HG02759 (cell line): ENCODE data around the gene PITPNM3.

Source experiments
- ATAC-seq: cut with Tn5 transposase; IDR thresholded peaks from one replicate; pipeline ENCODE4 v1.9.1; 2021; ENCODE audit warnings: mild to moderate bottlenecking, moderate library complexity; ENCODE audit not compliant: unreplicated experiment

PITPNM3 gene

DNA sequence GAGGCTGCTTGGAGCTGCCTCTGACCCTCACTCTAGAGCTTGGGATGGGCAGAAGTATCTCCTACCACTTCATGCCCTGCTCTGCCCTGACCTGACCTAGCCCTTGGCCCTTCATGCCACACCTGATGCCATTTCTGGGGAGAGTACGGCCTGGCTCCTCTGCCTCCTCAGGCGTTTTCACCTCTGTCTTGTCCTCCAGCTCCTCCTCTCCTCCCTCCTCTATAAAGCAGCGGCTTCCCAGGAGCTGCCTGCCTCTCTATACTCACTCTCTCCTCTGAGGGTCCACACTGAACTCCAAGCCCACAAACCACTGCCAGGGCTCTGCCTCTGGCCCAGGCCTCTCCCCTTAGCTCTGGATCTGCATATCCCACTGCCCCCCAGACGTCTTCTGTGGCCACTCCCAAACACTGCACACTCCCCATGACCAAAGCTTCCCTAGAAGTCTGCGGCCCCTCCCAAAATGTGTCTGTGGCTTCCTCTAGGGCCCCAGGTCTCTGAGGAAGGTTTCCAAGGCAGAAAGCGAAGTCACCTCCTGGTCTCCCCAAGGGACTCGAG is 52.6 kb downstream of the PITPNM3 start:
- no peak for ATAC-seq

DNA sequence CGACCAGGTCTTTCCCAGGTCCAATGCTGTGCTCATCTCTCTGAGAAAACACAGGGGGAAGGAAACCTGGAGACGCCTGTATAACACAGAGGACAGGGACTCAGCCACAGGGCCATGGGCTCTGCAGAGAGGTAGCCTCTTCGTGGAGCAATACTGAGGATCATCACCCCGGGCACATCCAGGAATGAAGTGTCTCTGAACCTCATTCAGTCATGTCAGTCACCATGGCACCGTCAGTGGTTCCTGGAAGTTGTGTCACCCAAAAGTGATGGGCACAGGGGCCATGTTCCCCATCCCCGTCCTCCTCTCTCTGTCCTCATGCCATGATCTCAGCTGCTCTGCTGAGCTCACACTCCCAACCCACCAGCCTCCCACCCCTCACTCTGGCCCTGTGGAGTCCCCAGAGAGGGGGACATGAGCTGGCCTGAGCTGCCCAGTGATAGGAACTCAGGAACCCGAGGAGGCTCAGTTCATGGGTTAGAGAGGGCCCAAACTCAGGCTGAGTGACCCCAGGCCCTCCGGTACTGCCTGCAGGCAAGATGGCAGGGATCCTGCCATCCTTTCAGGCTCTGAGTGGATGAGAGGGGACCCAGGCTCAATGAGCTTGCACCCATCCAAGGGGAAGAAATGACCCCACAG is 53.4 kb downstream of the PITPNM3 start:
- no peak for ATAC-seq

DNA sequence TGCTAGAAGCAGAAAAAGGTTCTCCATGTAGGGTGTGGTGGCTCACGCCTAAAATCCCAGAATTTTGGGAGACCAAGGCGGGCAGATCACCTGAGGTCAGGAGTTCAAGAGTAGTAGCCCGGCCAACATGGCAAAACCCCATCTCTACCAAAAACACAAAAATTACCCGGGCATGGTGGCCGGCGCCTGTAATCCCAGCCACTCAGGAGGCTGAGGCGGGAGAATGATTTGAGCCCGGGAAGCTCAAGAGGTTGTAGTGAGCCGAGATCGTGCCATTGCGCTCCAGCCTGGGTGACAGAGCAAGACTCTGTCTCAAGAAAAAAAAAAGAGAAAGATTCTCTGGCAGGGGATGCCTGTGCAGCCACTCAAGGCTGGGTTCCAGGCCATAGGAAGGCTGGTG is 54.2 kb downstream of the PITPNM3 start:
- ATAC-seq: no peak

DNA sequence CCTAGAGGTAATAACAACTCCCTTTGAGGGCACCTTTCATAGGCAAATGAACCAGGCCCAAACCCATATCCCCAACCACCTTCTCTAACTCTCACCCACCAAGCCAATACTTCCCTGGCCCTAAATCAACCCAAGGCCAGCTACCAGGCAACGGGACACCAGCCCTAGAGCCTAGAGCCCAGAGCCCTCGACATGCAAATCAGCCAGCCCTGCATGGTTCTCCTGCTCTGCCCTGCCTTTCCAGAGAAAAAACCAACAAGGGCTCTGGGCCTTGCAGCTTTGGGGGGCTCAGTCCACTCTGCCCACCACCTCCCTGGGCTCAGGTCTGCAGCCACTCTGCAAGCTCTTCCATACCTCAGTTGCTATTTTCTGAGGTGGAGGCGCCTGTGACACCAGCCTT is 55.0 kb downstream of the PITPNM3 start:
- ATAC-seq: no peak

DNA sequence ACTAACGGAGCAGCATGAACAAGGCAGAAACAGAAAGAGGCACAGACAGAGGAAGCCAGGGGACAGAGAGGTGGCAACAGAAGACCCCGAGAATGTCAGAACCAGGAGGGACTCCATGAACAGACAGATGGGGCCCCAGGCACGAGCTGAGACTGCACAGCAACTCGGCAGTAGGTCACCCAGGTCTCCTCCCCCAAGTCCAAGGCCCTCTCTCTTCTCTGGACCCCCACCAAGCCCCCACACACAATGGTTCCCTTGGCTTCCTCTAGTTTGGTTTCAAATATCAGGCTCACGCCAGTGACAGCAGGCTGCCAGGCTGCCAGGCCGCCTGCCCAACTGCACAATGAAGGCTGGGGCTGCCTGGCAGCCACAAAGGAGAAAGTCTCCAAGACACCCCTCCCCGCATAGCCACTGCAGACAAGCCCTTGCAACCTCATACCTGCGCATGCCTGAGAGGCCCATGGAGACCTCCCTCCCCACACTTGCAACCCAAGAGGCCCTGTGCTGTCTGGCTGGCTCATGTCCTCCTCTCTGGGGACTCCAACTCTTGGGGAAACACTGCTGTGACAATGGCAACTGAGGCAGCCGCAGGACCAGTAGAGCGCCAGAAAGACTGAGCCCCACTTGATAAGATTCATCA is 57.3 kb downstream of the PITPNM3 start:
- ATAC-seq: no peak

DNA sequence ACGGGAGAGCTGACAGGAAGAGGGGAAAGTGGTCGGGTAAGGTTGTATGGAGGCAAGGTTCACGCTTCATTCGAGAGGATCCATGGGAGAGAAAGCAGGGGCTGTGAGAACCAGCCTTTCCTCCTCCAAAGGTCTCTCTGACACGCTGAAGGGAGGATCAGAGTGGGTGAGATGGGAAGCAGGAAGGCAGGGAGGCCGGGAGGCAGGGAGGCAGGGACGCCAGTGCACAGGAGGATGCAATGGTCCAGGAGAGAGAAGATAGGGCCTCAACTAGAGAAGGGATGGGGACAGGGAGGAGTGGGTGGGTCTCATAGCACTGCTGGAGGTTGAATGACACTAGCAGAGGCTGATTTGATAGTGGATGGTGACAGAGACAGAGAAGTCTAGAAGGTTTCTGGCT is 58.0 kb downstream of the PITPNM3 start:
- no peak for ATAC-seq

DNA sequence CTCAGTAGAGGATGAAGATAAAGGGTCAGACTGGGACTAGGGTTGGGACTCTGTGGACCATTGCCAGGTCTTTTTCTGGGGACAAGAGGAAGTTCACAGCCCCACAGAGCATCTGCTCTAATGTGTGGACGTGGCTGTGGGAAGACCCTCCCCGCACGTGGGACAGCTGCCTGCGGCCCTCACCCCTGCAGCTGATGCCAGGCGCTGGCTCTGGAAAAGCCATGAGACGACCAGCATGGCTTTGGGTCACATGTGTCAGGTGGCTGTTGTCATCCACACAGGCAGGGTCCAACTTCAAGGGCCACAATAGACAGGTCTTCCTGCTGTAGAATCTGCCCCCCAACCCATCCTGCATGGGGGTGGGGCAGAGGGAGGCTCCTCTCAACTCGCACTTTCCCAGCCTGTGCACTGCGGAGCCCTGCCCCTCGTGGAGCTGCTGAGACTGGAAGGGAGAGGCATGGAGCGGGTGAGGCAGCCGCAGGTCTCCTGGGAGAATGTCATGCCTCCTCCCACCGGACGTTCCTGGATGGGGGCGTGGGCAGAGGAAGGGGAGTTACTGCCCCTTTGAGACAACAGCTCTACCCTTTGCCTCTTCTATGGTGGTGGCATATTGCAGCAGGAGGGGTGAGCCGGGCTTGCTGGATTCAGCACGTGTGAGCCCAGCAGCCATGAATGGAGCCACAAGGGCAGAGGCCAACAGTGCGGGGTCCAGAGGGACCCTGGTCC is 58.7 kb downstream of the PITPNM3 start:
- no peak for ATAC-seq

DNA sequence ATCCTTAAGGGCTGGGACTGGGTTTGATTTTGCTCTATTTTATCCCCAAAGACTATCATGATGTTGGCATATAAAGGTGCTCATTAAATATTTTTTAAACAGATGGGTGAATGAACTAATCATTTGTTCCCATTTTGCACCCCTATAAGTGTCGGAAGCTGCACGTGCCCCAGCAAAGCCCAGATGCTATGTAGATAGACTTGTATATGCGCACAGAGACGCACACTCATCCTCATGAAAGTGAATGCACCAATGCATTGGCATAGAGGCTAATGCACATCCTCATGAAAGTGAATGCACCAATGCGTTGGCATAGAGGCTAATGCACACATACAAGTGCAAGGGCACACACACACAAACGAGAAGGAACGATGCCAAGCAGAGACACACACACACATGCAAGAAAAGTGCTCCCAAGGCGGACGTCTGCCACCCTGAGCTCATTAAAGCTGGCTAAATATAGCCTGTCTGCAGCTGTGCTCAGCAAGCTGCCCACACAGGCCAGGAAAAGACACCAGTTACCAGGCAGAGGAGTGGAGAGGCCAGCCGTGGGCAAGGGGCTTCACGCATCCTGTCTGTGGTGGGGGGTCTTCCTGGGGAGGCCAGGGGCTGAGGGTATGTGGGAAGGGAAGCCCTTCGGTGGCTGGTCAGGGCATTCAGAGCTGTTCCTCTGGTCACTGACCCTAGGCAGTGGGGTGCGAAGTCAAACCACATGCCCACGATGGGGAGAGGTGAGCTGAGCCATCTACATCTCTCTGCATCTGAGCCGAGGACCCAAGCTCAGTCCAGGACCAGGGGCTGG is 59.5 kb downstream of the PITPNM3 start:
- ATAC-seq: no peak

DNA sequence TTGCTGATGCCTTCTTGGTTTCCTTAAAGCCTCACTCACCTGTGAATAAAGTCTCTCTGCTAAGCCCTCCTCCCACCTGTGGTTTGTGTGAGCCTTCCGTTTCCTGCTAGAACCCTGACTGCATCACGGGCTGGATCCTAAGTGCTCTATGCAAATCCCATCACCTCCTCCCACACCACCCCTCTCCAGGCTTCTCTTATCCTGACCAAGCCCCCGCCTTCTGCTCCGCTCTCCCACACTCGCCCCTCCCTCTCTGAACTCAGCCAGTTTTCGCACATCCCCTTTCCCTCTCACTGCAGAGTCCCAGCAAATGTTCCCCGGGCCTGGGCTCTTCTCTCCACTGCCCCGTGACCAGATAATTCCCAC is 60.3 kb downstream of the PITPNM3 start:
- ATAC-seq: no peak

DNA sequence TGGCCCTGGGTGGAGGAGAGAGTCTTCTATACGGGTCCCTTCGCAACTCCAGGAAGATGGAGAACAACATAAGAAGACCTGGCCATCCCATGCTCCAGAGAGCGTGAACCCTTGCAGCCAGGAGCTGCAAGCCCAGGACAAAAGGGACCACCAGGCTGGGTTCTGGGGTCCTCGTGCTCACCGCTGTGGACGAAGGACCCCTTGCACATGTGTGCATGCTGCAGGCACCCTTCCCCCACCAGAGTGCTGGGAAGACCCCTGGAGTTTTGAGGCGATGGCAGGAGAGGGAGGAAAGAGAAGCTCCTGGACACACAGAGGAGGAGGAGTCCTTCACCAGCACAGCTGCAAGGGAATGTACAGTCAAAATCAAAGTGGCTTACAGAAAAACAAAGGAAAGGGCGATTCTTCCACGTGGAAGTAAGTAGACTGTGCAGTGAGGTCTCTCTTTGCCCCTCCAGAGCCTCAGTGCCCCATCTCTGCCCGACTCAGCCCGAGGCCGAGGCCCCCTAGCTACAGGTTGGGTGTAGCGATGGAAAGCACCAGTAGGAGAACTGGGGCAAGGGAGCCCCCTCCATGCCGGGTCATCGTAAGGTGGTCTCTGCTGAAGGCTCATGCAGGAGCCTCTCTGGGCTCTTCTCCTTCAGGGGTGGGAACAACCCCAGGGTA is 60.8 kb downstream of the PITPNM3 start:
- no peak for ATAC-seq

DNA sequence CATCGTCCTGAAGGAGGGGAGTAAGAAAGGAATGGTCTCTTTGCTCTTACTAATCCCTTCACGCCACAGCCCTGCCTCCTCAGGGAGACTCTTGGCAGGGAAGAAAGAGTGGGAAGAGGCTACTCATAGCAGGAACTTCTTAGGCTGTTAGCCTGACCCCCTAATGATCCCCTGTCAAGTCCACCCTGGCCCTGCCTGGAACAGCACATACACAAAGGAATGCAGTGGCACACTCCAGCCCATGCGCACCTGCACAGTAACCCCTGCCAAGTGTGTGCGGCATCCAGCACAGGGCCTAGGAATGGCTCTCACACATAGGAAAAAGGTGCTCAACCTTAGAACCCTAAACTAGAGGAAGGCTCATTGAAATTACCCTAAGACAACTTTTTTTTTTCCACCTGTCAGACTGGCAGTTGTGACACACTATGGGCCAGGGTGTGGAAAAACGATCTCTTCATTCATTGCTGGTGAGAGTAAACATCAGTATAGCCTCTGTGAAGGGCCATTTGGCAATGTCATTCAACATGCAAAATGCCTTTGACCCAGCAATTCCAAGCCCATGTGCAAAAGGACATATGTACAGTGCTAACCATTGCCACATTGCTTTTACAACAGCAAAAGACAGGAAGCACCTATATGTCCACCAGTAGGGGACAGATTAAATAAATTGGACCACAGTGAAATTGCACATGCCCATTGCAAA is 62.0 kb downstream of the PITPNM3 start:
- ATAC-seq: no peak

DNA sequence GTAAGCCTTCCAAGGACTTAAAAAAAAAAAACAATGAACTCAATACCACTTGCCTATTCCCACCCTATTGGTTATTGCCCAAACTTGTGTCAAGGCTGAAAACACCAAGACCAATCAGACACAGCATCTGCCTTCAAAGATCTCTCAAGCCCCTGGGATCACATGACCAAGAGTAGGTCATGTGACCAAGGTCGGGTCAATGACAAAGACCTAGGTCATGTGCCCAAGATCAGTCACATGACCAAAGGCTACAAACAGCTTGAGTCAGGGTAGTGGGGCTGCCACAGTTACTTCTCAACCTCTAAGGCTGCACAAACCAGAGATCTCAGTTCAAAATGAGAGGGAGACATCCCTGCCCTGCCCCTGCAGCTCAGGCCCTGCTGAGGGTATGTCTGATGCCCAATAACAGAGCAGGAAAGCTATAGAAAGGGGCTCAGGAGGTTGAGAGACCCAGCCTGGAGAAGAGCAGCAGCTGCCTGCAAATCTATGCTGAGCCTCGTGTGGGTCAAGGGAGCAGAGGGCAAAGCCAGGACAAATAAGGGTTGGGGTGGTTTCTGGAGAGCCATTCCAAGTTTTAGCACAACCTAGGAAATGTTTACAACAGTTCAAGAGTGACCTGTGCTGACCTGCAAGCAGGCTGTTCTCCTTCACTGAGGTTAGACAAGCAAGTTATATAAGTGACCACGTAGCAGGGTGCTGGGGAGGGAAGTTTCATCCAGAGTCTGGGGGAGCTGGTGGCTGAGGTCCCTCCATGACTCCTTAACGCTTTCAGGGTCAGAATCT is 63.3 kb downstream of the PITPNM3 start:
- no peak for ATAC-seq

DNA sequence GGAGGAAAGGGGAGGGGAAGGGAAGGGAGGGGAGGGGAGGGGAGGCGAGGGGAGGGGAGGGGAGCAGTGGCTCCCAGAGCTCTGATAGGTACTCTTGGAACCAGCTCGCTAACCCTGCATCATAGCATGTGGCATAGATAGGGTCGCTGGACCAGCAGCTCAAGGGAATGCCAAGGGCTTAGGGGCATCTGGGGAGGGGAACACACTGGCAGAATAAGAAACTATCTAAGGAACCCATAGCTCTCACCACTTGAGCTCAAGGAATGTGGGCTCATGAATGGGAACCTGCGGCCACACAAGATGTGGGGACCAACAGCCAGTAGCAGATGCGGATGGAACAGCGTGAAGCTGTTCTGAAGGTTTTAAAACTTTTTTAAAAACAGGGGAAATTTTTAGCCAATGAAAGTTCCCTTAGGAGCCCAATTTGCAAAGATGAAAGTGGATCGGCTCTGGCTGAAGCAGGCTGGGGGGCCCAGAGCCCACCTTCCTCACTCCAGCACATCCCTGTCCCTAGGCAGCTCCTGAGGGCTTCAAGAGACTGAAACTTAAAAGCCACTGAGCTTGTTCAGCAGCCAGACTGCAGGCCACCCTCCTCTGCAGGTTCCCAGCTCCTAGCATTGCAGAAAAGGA is 65.2 kb downstream of the PITPNM3 start:
- ATAC-seq: no peak

DNA sequence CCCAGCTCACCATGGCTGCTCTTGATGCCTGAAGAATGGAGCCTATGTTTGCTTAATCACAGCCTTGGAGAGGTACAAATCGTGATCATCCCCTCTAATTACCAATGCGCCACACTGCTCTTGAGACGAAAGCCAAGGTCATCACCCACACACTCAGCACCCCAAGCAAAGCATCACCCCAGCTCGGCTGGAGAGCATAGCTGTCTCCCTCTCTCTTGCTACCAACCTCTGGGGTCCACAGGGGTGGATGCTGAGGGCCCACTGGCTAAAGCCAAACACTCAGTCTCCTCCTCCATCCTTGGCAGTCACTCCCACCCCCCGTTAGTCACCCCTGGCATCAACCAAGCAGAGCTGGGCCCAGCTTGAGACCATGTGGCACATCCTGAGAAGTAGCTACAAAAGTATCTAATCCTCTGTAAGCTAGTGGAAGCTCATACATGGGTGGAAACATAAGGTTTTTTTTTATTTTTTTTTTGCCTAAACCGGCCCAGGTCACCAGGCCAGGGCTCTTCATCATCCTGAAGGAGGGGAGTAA is 67.3 kb downstream of the PITPNM3 start:
- ATAC-seq: no peak

DNA sequence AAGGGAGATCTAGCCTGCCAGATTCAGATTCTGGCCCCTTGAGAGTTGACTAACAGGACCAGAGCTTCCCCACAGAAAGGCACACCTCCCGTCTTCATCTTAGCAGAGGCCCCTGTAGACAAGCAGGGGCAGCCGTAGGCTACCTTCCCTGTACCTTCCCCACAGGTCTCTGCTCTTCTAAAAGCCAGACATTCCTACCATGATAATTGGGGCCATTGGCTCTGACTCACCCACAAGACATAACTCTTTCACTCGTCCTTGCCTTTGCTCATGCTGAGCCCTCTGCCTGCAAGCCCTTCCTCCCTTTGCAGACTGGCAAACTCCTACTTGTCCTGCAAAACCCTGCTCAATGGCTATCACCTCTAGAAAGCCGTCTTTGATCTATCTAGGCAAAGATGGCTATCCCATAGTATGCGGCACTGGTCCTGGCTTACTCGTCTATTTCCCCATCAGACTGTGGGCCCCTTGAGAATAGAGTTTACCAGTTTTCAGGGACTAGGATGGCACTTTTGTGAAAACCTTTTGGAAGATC is 68.3 kb downstream of the PITPNM3 start:
- ATAC-seq: no peak

DNA sequence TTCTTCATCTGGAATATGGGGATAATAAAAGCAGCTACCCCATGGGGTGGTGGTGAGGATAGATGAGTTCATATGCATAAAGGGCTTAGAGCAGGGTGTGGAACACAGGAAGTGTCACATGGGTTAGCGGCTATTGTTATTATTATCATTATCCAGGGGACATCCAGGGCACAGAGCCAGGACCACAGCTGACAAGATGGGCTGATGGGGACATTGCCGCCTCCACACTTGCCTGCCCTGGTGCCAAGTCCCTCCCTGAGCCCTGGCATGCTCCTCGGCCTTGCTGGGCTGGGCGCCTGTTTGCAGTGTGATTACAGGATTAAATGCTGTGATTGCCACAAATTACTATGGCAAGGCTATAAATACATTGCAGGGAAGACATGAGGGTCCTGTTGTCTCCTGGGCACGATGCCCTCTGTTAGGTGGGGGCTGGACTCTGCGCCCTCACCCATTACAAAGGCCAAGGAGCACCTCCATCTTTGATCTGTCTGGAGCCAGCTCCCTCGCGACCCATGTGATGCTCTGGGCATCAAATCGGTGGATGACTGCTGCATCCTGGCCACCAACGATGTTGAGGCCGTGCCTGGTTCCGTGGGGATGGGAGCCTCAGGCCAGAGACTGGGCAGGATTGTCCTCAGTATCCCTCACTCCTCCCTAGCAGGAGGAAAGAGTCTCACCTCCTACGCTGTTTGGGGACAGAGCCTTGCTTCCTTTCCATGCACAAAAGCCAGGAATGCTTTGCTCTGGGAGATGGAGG is 68.9 kb downstream of the PITPNM3 start:
- ATAC-seq: no peak

DNA sequence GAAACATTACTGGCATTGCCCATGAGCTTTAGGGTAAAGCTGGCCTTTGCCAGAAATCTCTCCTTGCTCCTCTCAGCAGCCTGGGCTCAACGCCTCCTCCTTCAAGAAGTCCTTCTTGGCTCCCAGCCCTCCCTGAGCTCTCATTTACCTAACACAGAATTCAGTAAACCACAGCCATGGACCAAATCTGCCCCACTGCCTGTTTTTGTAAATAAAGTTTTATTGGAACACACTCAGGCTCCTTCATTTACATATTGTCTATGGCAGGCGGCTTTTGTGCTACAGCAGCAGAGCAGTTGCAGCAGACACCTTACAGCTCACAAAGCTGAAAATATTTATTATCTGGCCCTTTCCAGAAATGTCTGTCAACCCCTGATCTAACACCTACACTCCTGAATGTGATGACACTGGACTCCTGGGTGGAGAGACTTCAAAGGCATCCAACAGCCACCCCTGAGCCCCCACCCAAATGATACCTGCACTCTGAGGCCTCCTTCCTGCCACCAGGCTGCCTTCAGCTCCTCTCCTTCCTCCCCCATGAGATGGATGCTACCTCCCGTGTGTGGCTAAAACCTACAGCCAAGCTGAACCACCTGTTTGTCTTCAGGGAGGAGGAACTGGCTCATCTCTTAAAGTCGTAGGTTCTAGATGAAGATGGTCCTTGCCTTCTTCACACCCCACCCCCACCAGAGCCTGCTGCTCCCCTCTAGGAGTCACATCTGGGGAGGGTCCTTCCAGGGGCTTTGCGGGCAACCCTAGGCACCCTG is 70.5 kb downstream of the PITPNM3 start:
- no peak for ATAC-seq
